Right lobe of liver (tissue), 6 donors: Measurements from ENCODE around the gene ZNF792. TPM values are rescaled to one million over a fixed set of nuclear protein-coding genes. Genes with fewer than 3 reads are reported as not detected.

Experiments used
- ATAC-seq, 4 donors: fragments of 200-7000 bp; cut with Tn5 transposase; one replicate each; pipeline ENCODE4 v1.9.1; 2020; ENCODE audit warnings: mild to moderate bottlenecking in 4 of 4, moderate library complexity in 4 of 4
- DNase-seq, 3 donors: peaks; one replicate each; pipeline ENCODE4 v3.0.0-alpha.2; 2020
- H3K27ac ChIP-seq, 3 donors: fragments of 200-600 bp; one replicate each; pipeline ENCODE4 v1.8.0; 2022
- H3K27me3 ChIP-seq, 2 donors: fragments of 200-600 bp; one replicate each; pipeline ENCODE4 v1.8.0; 2022
- H3K36me3 ChIP-seq, 4 donors: fragments of 200-600 bp; sonication (generic) in 1 of 4; one replicate each; pipeline versions ENCODE4 v1.5.1 to v1.8.0; 2017 to 2022; ENCODE audit warnings: control low read depth in 1 of 4
- H3K4me1 ChIP-seq, 4 donors: fragments of 200-600 bp; sonication (generic) in 1 of 4; one replicate each; pipeline versions ENCODE4 v1.5.1 to v1.8.0; 2017 to 2022; ENCODE audit warnings: control low read depth in 1 of 4
- H3K4me3 ChIP-seq, 3 donors: fragments of 200-600 bp; one replicate each; pipeline ENCODE4 v1.8.0; 2022
- H3K9me3 ChIP-seq, 4 donors: fragments of 200-600 bp; sonication (generic) in 1 of 4; one replicate each; pipeline versions ENCODE4 v1.5.1 to v1.8.0; 2017 to 2022; ENCODE audit warnings: control low read depth in 1 of 4
- POLR2A ChIP-seq: fragments of 450-650 bp; IDR thresholded peaks from one replicate; pipeline ENCODE4 v1.6.1; 2017; ENCODE audit warnings: antibody characterized with exemption, mild to moderate bottlenecking
- WGBS: methylation state at CpG from one replicate; pipeline ENCODE4 v1.1.6; 2018; ENCODE audit warnings: low coverage, low lambda C conversion rate; ENCODE audit not compliant: insufficient coverage; ENCODE audit errors: missing lambda C conversion rate; 5-methylcytosine and 5-hydroxymethylcytosine counted together
- intact Hi-C, 2 donors: fragments of 100-400 bp; cut with DNase I; formaldehyde crosslinking; loops; one replicate each; pipeline versions ENCODE4 v1.11.2 to v1.14.1; 2022
- long read RNA-seq: library from polyadenylated mRNA; unstranded; transcript quantifications from one replicate; pipeline ENCODE4 v2.0.0, GENCODE V29; 2019
- total RNA-seq, 6 experiments: library from RNA; depleted of rRNA in 2 of 6; stranded (reverse); fragments of >200 nt in 2 of 6; fragmentation: NEBNext Ultra II Directional in 3 of 6; extraction: Animal tissue kit (Norgen Biotek cat#: 25700) in 3 of 6; gene quantifications; one replicate each; pipeline versions ENCODE4 v1.1.0 to v1.2.4, GENCODE V29; 2016 to 2023
- TF ChIP-seq, protein P1 (sequence below), 4 donors: fragments of 200-600 bp in 3 of 4; fragments of 450-650 bp in 1 of 4; IDR thresholded peaks; one replicate each; pipeline versions ENCODE4 v1.5.1 to v1.8.0; 2016 to 2022; ENCODE audit warnings: antibody characterized with exemption in 4 of 4, mild to moderate bottlenecking in 2 of 4
- donor health status: DM: no; HTN: yes; CAD: no.
- donor health status: DM: no; HTN: no; CAD: no.
- donor health status: DM: no; HTN: no; CAD: no.
- donor health status: DM: no; HTN: yes; CAD: no.
- donor health status: DM: no; HTN: yes; CAD: no.

The ZNF792 gene
- 1 to 10 TPM; 2.6 to 3.8 (median 3.2) TPM for total RNA-seq
- long read RNA-seq = 0 reads

DNA sequence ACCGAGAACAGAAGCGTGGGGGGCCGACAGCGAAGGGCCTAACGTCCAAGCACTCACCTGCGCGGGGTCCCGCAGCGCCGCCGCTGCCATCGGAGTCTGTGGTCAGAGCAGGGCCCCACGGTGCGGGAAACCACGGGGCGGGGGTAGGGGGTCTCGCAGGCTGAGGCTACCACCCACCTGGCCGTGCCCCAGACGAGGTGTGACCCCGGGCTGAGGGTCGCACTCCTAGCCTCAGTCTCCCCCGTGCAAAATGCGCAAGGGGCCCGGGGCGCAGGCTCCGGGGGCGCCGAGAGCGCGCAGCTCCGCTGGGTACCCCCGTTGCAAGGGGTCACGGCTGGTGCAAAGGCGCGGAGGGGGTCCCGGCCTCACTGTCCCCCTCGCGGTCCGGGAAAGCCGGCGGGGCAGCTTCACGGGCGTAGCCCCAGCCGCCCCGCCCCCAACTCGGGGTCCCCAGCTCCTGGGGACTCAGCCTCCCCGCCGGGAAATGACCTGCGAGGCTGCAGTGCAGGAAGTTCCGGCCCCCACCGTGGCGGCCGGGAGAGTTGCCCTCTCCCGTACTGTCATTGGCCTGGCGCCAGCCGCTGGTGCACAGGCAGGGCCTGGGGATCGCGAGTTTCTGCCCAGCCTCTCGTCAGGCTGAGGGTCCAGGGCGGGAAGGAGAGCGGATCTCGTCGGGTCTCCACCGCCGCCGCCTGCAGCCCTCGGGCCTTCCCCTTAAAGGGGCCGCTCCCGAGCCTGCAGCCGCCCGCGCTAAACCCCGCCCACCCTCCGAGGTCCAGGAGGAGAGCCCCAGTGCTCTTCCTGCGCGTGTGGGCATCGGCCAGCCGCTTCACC lies at the start of gene ZNF792:
TSS of gene ZNF792 (minus strand) at position 657 of the 834 bp plus-strand sequence. CDS start at position 90, 567 bp downstream.
- Histone ChIP-seq H3K36me3 (peaks cover 5 to 16% (median 11%) of the 10 kb centered on the region in 4 donors), H3K9me3 (peaks cover 0 to 7% (median 4%) of the 10 kb centered on the region in 4 donors), H3K4me1 (peaks cover 0 to 9% (median 0%) of the 10 kb centered on the region in 4 donors), H3K27ac (peak within 1 kb of the TSS in 2 of 3 donors; percentile 56 to 72), H3K4me3 (peak within 1 kb of the TSS; percentile 90 to 99 (median 91)), H3K27me3 (no peaks in the 10 kb centered on the region)
- ATAC-seq (peak; percentile 87 to 91 (median 88)), DNase-seq (peak; percentile 76 to 80 (median 78))
- intact Hi-C loops = no loop called here
- 0% methylated on average over 3 of the region's 78 CpGs for WGBS
- peak; percentile 17 for TF ChIP-seq POLR2A
- TF ChIP-seq, protein P1, sequence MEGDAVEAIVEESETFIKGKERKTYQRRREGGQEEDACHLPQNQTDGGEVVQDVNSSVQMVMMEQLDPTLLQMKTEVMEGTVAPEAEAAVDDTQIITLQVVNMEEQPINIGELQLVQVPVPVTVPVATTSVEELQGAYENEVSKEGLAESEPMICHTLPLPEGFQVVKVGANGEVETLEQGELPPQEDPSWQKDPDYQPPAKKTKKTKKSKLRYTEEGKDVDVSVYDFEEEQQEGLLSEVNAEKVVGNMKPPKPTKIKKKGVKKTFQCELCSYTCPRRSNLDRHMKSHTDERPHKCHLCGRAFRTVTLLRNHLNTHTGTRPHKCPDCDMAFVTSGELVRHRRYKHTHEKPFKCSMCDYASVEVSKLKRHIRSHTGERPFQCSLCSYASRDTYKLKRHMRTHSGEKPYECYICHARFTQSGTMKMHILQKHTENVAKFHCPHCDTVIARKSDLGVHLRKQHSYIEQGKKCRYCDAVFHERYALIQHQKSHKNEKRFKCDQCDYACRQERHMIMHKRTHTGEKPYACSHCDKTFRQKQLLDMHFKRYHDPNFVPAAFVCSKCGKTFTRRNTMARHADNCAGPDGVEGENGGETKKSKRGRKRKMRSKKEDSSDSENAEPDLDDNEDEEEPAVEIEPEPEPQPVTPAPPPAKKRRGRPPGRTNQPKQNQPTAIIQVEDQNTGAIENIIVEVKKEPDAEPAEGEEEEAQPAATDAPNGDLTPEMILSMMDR (IDR thresholded peaks at IDR 0.05) = no peak

DNA sequence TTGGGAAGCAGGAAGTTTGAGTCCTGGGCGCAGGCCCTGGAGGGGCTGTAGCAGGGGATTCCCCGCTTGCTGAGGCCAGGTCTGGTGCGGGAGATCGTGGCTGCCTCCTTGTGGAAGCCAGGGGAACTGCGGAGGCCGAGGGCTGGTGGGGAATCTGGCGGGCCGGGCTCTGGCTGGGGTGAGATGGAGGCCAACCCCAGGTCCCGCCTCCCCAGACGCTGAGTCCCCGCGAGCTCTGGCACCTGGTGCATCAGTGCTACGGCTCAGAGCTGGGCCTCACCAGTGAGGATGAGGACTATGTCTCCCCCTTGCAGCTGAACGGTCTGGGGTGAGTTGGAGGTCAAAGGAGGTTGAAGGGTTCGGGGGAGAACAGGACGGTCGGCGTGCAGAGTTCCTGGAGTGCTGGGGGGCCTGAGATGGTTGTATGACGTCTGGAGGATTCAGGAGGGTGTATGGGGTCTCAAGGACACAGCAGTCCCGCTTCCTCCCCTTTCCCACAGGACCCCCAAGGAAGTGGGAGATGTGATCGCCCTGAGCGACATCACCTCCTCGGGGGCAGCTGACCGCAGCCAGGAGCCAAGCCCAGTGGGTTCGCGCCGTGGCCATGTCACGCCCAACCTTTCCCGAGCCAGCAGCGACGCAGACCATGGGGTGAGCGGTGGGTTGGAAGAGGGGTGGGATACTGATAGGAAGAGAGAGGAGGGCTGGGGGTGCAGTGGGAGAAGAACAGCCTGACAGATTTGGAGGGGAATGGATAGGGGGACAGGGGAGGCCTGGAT lies 49.2 kb upstream of the ZNF792 start:
- ATAC-seq = peak; percentile 81 to 90 (median 88)
- TF ChIP-seq POLR2A = no peak
- TF ChIP-seq, protein P1 (IDR thresholded peaks at IDR 0.05) = peak; percentile 96 to 99 (median 98)
- Histone ChIP-seq H3K9me3 (no peaks in the 10 kb centered on the region), H3K27ac (peak overlapping the region in 1 of 3 donors; percentile 37), H3K4me3 (no peak overlapping the region), H3K36me3 (peaks cover 0 to 6% (median 1%) of the 10 kb centered on the region in 4 donors), H3K4me1 (peaks cover 0 to 8% (median 3%) of the 10 kb centered on the region in 4 donors), H3K27me3 (no peaks in the 10 kb centered on the region)
- 51% methylated on average over 20 of the region's 32 CpGs for WGBS
- DNase-seq = peak; percentile 80 to 83 (median 81)
- intact Hi-C loops = loop anchor here (5.0 kb wide), 1 partner anchor 41 kb away; no protein-coding TSS in a partner anchor

DNA sequence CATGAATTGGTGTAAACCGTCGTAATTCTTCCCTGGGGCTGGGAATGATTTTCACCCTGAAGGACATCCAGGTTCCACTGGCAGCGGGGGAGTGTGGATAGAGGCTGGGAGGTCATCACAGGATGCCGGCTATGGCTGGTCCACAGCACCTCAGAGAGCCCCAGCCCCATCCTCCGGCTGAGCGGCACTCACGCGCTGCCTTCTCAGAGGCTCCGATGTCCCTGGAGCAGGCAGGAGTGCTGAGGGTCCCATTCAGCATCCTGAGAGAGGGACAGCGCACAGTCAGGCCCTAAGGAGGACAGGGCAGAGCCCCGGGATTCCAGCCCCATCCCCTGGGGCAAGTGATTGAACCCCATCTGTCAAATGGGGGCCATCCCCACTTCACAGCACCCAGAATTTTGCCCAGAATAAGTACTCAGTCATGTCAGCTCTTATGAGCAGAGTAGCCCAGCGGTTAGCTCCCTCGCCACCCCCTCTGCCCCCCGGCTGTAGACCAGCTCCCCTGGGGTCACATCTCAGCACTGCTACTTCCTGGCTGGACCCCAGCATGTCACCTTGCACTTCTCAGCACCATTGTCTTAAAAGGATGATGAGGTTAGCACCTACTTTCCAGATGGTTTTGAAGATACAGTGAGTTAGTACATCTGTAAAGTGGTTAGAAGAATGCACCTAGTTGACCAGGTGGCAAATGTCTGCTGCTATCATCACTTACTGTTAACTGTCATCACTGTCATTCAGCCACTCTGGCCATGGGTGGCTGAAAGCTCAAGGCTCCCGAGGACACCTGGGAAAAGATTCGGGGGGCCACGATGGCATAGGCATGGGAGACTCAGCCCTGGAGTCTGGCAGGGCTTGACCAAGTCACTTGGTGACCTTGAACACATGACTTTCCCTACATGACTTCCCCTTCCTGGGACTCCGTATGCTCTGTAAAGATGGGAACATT lies 48.0 kb upstream of the ZNF792 start:
- ATAC-seq = peak in 2 of 4 donors; percentile 1 to 15
- Histone ChIP-seq H3K36me3 (peaks cover 0 to 6% (median 1%) of the 10 kb centered on the region in 4 donors), H3K9me3 (no peaks in the 10 kb centered on the region), H3K27me3 (no peaks in the 10 kb centered on the region), H3K4me3 (no peak overlapping the region), H3K4me1 (peaks cover 0 to 8% (median 3%) of the 10 kb centered on the region in 4 donors), H3K27ac (no peak overlapping the region)
- intact Hi-C loops = loop anchor here (5.0 kb wide), 1 partner anchor 40 kb away; no protein-coding TSS in a partner anchor
- no peak for DNase-seq
- WGBS = no CpG with 5 or more reads among the region's 18 CpGs
- TF ChIP-seq, protein P1 (IDR thresholded peaks at IDR 0.05) = no peak
- TF ChIP-seq POLR2A = no peak
